SK-N-SH treated with all-trans-retinoic acid at 6 μM for 48 hours (cell line): Measurements from ENCODE around the gene GDPD4.

ENCODE experiments used
- ATAC-seq: fragments of 200-7000 bp; cut with Tn5 transposase; 3 replicates; pipeline ENCODE4 v1.9.1; 2020; ENCODE audit warnings: mild to moderate bottlenecking, moderate library complexity
- ARNTL ChIP-seq: fragments of 450-650 bp; formaldehyde crosslinking; IDR thresholded peaks from 2 replicates; pipeline ENCODE4 v1.5.0; 2020; ENCODE audit warnings: low read depth, mild to moderate bottlenecking, moderate library complexity, borderline replicate concordance
- BACH2 ChIP-seq: fragments of 250-450 bp; sonication (Bioruptor Pico); IDR thresholded peaks from 2 replicates; pipeline ENCODE4 v1.9.0; 2021; ENCODE audit warnings: mild to moderate bottlenecking, borderline replicate concordance
- CSDC2 ChIP-seq: fragments of 250-450 bp; sonication (Bioruptor Pico); IDR thresholded peaks from 2 replicates; pipeline ENCODE4 v1.5.0; 2020; ENCODE audit warnings: mild to moderate bottlenecking, moderate library complexity
- CSRNP3 ChIP-seq: fragments of 250-450 bp; sonication (Bioruptor Pico); IDR thresholded peaks from 2 replicates; pipeline ENCODE4 v1.5.1; 2021; ENCODE audit warnings: mild to moderate bottlenecking, moderate library complexity
- GLIS3 ChIP-seq: fragments of 250-450 bp; sonication (Bioruptor Pico); IDR thresholded peaks from 2 replicates; pipeline ENCODE4 v1.5.0; 2020; ENCODE audit warnings: mild to moderate bottlenecking, moderate library complexity
- PATZ1 ChIP-seq: fragments of 250-450 bp; sonication (Bioruptor Pico); IDR thresholded peaks from 2 replicates; pipeline ENCODE4 v1.8.0; 2020; ENCODE audit warnings: mild to moderate bottlenecking, moderate library complexity, borderline replicate concordance
- RARB ChIP-seq: fragments of 250-450 bp; sonication (Bioruptor Pico); IDR thresholded peaks from 2 replicates; pipeline ENCODE4 v1.8.0; 2021; ENCODE audit warnings: mild to moderate bottlenecking, moderate library complexity
- TOX ChIP-seq: fragments of 250-450 bp; sonication (Bioruptor Pico); IDR thresholded peaks from 2 replicates; pipeline ENCODE4 v1.8.0; 2021; ENCODE audit warnings: mild to moderate bottlenecking, moderate library complexity, borderline replicate concordance
- TSHZ2 ChIP-seq: fragments of 250-450 bp; sonication (Bioruptor Pico); IDR thresholded peaks from 2 replicates; pipeline ENCODE4 v1.5.0; 2020; ENCODE audit warnings: mild to moderate bottlenecking, moderate library complexity
- ZC3H10 ChIP-seq: fragments of 250-450 bp; sonication (Bioruptor Pico); IDR thresholded peaks from 2 replicates; pipeline ENCODE4 v1.5.1; 2021; ENCODE audit warnings: mild to moderate bottlenecking, moderate library complexity
- ZFP30 ChIP-seq: fragments of 450-650 bp; formaldehyde crosslinking; IDR thresholded peaks from 2 replicates; pipeline ENCODE4 v1.5.0; 2022; ENCODE audit warnings: mild to moderate bottlenecking, moderate library complexity
- ZNF70 ChIP-seq: fragments of 450-650 bp; formaldehyde crosslinking; IDR thresholded peaks from 2 replicates; pipeline ENCODE4 v1.5.0; 2020; ENCODE audit warnings: mild to moderate bottlenecking, moderate library complexity
- ZNF8 ChIP-seq: fragments of 450-650 bp; formaldehyde crosslinking; IDR thresholded peaks from 2 replicates; pipeline ENCODE4 v1.5.0; 2020; ENCODE audit warnings: mild to moderate bottlenecking, moderate library complexity
- TF ChIP-seq, protein P1 (sequence below): fragments of 250-450 bp; sonication (Bioruptor Pico); IDR thresholded peaks from 2 replicates; pipeline ENCODE4 v1.5.1; 2020; ENCODE audit warnings: low read depth, mild to moderate bottlenecking, moderate library complexity
- TF ChIP-seq, protein P2 (sequence below): fragments of 250-450 bp; sonication (Bioruptor Pico); IDR thresholded peaks from 2 replicates; pipeline ENCODE4 v1.8.0; 2021; ENCODE audit warnings: low read depth, mild to moderate bottlenecking, moderate library complexity, borderline replicate concordance

The GDPD4 gene

GRCh38 chr11:77189588-77190210 is 111.8 kb downstream of the GDPD4 start (continued):
- TF ChIP-seq, protein P1, sequence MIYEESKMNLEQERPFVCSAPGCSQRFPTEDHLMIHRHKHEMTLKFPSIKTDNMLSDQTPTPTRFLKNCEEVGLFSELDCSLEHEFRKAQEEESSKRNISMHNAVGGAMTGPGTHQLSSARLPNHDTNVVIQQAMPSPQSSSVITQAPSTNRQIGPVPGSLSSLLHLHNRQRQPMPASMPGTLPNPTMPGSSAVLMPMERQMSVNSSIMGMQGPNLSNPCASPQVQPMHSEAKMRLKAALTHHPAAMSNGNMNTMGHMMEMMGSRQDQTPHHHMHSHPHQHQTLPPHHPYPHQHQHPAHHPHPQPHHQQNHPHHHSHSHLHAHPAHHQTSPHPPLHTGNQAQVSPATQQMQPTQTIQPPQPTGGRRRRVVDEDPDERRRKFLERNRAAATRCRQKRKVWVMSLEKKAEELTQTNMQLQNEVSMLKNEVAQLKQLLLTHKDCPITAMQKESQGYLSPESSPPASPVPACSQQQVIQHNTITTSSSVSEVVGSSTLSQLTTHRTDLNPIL (CRISPR knock-in tag) = no peak
- TF ChIP-seq ZC3H10 = no peak
- TF ChIP-seq TOX (CRISPR knock-in tag) = no peak
- TF ChIP-seq PATZ1 (CRISPR knock-in tag) = no peak
- no peak for TF ChIP-seq BACH2 (CRISPR knock-in tag)

DNA sequence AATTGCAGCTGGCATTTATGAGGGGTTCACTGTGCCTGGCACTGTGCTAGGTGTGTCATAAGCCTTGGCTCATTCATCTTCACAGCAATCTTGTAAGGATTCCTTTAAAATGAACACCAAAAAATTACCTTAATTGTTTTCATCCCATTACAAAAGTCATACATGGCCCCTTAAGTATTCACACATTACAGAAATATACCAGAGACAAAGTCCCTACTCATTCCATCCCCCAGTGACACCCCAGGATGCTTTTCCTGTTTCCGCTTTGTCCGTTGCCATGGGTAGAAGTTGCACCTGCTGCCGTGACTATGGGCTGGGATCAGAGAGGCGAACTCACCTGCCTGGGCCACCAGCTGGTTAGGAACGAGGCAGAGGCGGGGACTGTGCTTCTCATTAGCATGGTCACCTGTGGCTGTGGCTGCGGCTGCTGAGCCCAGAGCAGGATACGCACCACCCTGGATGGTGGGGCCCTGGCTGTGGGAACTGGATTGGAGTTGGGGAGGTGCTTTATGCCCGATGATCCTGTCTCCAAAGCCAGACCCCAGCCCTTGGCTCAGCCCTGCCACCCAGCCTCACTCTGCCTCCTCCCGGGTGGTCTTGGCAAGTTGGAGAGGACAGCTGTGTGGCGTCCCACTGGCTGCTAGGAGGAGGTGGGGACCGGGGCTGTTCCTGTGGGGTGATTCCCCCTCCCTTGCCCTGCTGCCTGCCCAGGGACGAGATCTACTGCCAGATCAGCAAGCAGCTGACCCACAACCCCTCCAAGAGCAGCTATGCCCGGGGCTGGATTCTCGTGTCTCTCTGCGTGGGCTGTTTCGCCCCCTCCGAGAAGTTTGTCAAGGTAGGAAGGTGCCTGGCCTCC is 112.6 kb downstream of the GDPD4 start:
- TF ChIP-seq, protein P2, sequence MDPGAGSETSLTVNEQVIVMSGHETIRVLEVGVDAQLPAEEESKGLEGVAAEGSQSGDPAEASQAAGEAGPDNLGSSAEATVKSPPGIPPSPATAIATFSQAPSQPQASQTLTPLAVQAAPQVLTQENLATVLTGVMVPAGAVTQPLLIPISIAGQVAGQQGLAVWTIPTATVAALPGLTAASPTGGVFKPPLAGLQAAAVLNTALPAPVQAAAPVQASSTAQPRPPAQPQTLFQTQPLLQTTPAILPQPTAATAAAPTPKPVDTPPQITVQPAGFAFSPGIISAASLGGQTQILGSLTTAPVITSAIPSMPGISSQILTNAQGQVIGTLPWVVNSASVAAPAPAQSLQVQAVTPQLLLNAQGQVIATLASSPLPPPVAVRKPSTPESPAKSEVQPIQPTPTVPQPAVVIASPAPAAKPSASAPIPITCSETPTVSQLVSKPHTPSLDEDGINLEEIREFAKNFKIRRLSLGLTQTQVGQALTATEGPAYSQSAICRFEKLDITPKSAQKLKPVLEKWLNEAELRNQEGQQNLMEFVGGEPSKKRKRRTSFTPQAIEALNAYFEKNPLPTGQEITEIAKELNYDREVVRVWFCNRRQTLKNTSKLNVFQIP (CRISPR knock-in tag) = no peak
- TF ChIP-seq CSRNP3 (CRISPR knock-in tag) = no peak
- TF ChIP-seq GLIS3 (CRISPR knock-in tag) = no peak
- no peak for TF ChIP-seq PATZ1 (CRISPR knock-in tag)
- no peak for TF ChIP-seq RARB (CRISPR knock-in tag)
- no peak for TF ChIP-seq ZNF8
- TF ChIP-seq ZNF70 = no peak
- no peak for TF ChIP-seq ZFP30 (CRISPR knock-in tag)
- no peak for TF ChIP-seq ARNTL (CRISPR knock-in tag)
- TF ChIP-seq BACH2 (CRISPR knock-in tag) = no peak
- TF ChIP-seq TSHZ2 (CRISPR knock-in tag) = no peak
- no peak for TF ChIP-seq CSDC2 (CRISPR knock-in tag)
- ATAC-seq = no peak; the same call in 1 of the 3 replicates
